ENCODE results near the gene TPSAB1.

DNA sequence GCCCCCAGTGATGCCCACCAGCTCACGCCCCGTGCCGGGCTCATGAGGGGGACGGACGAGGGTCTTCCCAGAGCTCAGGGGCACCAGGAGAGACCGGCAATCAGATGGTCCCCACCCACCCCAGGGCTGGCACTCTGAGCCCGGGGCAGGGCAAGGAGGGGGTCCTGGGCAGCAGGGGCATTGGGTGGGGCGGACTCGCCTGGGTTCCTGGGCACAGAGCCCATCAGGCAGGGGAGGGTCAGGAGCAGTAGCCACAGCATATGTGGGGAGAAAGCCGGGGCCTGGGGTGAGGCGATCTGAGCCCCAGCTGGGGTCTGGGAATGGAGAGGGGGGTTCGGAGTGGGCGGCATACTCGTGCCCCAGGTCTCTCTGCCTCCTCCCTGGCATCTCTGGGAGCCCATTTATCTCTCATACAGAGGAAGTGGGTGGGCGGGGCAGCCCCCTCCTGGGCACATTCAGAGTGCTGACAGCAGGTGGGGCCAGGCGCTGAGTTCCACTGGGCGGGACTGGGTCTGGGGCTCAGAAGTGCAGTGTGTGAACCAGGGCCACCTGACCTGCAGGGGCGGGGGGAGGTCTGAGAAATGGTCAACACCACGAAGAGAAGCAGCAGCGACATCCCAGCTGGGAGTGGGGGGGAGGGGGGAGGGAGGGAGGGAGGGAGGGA, 48.4 kb downstream of the TPSAB1 start:
- TF ChIP-seq, protein P1, sequence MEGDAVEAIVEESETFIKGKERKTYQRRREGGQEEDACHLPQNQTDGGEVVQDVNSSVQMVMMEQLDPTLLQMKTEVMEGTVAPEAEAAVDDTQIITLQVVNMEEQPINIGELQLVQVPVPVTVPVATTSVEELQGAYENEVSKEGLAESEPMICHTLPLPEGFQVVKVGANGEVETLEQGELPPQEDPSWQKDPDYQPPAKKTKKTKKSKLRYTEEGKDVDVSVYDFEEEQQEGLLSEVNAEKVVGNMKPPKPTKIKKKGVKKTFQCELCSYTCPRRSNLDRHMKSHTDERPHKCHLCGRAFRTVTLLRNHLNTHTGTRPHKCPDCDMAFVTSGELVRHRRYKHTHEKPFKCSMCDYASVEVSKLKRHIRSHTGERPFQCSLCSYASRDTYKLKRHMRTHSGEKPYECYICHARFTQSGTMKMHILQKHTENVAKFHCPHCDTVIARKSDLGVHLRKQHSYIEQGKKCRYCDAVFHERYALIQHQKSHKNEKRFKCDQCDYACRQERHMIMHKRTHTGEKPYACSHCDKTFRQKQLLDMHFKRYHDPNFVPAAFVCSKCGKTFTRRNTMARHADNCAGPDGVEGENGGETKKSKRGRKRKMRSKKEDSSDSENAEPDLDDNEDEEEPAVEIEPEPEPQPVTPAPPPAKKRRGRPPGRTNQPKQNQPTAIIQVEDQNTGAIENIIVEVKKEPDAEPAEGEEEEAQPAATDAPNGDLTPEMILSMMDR (IDR thresholded peaks at IDR 0.05; ENCODE audit: insufficient read depth, low read depth, low read length) = no peak
- TF ChIP-seq EZH2 (IDR thresholded peaks at IDR 0.05; ENCODE audit: insufficient read depth, low read length) = no peak
